H1 (cell line): ENCODE data around the gene SLMAP. TPM values are rescaled to one million over a fixed set of nuclear protein-coding genes. Genes with fewer than 3 reads are reported as not detected.

ENCODE experiments used
- CTCF ChIA-PET: fragments of 300-600 bp; sonication (Branson Sonifier 250); formaldehyde crosslinking; loops from one replicate; lab custom pipeline; 2021; ENCODE audit not compliant: partially characterized antibody; lab: Charles Lee
- POLR2A ChIA-PET: fragments of 300-600 bp; sonication (Branson Sonifier 250); formaldehyde crosslinking; loops from one replicate; lab custom pipeline; 2021; ENCODE audit warnings: inconsistent platforms; ENCODE audit not compliant: partially characterized antibody; lab: Charles Lee
- DNase-seq, 2 experiments: peaks; one replicate each; pipeline versions ENCODE4 v3.0.0 to v3.0.0-alpha.2; 2010 to 2022; ENCODE audit warnings: low spot score in 2 of 2, low read depth in 1 of 2, mixed read lengths in 1 of 2
- FAIRE-seq: peaks from 2 replicates; lab custom pipeline; 2011; peaks lifted over from hg19 to GRCh38; lab: Jason Lieb, UNC
- H2AFZ ChIP-seq: 2 replicates; pipeline ENCODE4 v1.8.1; 2012; ENCODE audit warnings: low read length, inconsistent platforms
- H2AK5ac ChIP-seq: 2 replicates; pipeline ENCODE4 v1.6.1; 2013; ENCODE audit warnings: low read depth, low read length
- H2BK120ac ChIP-seq: replicated peaks from 2 replicates; pipeline ENCODE3; 2013; ENCODE audit warnings: low read depth, low read length, inconsistent platforms
- H2BK12ac ChIP-seq: 2 replicates; pipeline ENCODE4 v1.6.1; 2013; ENCODE audit warnings: low read depth, low read length
- H2BK15ac ChIP-seq: 2 replicates; pipeline ENCODE4 v1.6.1; 2013; ENCODE audit warnings: low read length
- H2BK20ac ChIP-seq: 2 replicates; pipeline ENCODE4 v1.6.1; 2013; ENCODE audit warnings: low read length
- H2BK5ac ChIP-seq: 2 replicates; pipeline ENCODE4 v1.6.1; 2013; ENCODE audit warnings: low read depth, low read length
- H3K14ac ChIP-seq: 2 replicates; pipeline ENCODE4 v1.6.1; 2013; ENCODE audit warnings: inconsistent platforms; ENCODE audit not compliant: insufficient read length
- H3K18ac ChIP-seq: 2 replicates; pipeline ENCODE4 v1.6.1; 2013; ENCODE audit warnings: low read length; ENCODE audit errors: extremely low read depth
- H3K23ac ChIP-seq: 2 replicates; pipeline ENCODE4 v1.6.1; 2013; ENCODE audit warnings: inconsistent platforms; ENCODE audit not compliant: insufficient read length
- H3K23me2 ChIP-seq: 2 replicates; pipeline ENCODE4 v1.6.1; 2013; ENCODE audit warnings: low read depth, low read length
- H3K27ac ChIP-seq: 2 replicates; pipeline ENCODE4 v1.6.1; 2011; ENCODE audit warnings: low read depth, low read length, inconsistent platforms
- H3K27me3 ChIP-seq, 4 experiments: replicated peaks in 1 of 4; 1 replicate in 1 of 4; 2 replicates in 3 of 4; pipeline versions ENCODE4 v1.6.1 to v1.8.1; 2011 to 2013; ENCODE audit warnings: low read length in 3 of 4, mild to moderate bottlenecking in 3 of 4, inconsistent platforms in 2 of 4, mixed read lengths in 2 of 4, moderate library complexity in 1 of 4; ENCODE audit not compliant: control insufficient read depth in 3 of 4, insufficient read depth in 3 of 4; ENCODE audit errors: extremely low read depth in 1 of 4
- H3K36me3 ChIP-seq, 4 experiments: 2 replicates each; pipeline versions ENCODE4 v1.6.1 to v1.8.1; 2011 to 2013; ENCODE audit warnings: mild to moderate bottlenecking in 4 of 4, low read length in 3 of 4, moderate library complexity in 2 of 4, control low read depth in 1 of 4, inconsistent platforms in 1 of 4; ENCODE audit not compliant: insufficient read depth in 4 of 4, control insufficient read depth in 2 of 4
- H3K4ac ChIP-seq: replicated peaks from 2 replicates; pipeline ENCODE3; 2013; ENCODE audit warnings: low read length, low read depth, mixed read lengths, inconsistent platforms; ENCODE audit not compliant: insufficient read length
- H3K4me1 ChIP-seq, 4 experiments: replicated peaks in 1 of 4; 1 replicate in 1 of 4; 2 replicates in 3 of 4; pipeline versions ENCODE4 v1.6.1 to v1.8.1; 2011 to 2013; ENCODE audit warnings: low read length in 3 of 4, inconsistent platforms in 2 of 4, mixed read lengths in 1 of 4; ENCODE audit not compliant: insufficient read depth in 4 of 4, control insufficient read depth in 3 of 4
- H3K4me2 ChIP-seq, 2 experiments: 2 replicates each; pipeline versions ENCODE4 v1.6.1 to v1.8.1; 2011 to 2013; ENCODE audit warnings: low read depth in 2 of 2, low read length in 2 of 2, control low read depth in 1 of 2, inconsistent platforms in 1 of 2, mild to moderate bottlenecking in 1 of 2; ENCODE audit not compliant: insufficient read depth in 1 of 2
- H3K4me3 ChIP-seq, 4 experiments: fragments of 200-600, 300-600 bp in 1 of 4; sonication (generic), shearing (Covaris generic), sonication (Bioruptor Twin) in 1 of 4; 2 replicates each; pipeline versions ENCODE4 v1.5.1 to v1.8.1; 2011 to 2016; ENCODE audit warnings: low read length in 4 of 4, low read depth in 3 of 4, control low read depth in 2 of 4, inconsistent platforms in 2 of 4, mild to moderate bottlenecking in 2 of 4, mixed read lengths in 1 of 4, moderate library complexity in 1 of 4; ENCODE audit not compliant: insufficient read depth in 2 of 4; ENCODE audit errors: extremely low read depth in 1 of 4
- H3K56ac ChIP-seq: replicated peaks from 2 replicates; pipeline ENCODE3; 2013; ENCODE audit warnings: low read depth, mild to moderate bottlenecking, mixed read lengths, low read length, inconsistent platforms; ENCODE audit not compliant: insufficient read length
- H3K79me1 ChIP-seq: 2 replicates; pipeline ENCODE4 v1.6.1; 2013; ENCODE audit warnings: low read depth, low read length, control low read depth
- H3K79me2 ChIP-seq, 2 experiments: 2 replicates each; pipeline versions ENCODE4 v1.6.1 to v1.8.1; 2012 to 2013; ENCODE audit warnings: low read length in 2 of 2, mild to moderate bottlenecking in 2 of 2, inconsistent platforms in 1 of 2; ENCODE audit not compliant: insufficient read depth in 2 of 2, control insufficient read depth in 1 of 2
- H3K9ac ChIP-seq, 4 experiments: replicated peaks in 1 of 4; 1 replicate in 1 of 4; 2 replicates in 3 of 4; pipeline versions ENCODE4 v1.6.1 to v1.8.1; 2011 to 2013; ENCODE audit warnings: low read depth in 3 of 4, low read length in 3 of 4, control low read depth in 2 of 4, mild to moderate bottlenecking in 2 of 4, moderate library complexity in 2 of 4, inconsistent platforms in 1 of 4; ENCODE audit errors: extremely low read depth in 1 of 4
- H3K9me3 ChIP-seq, 2 experiments: 2 replicates each; pipeline versions ENCODE4 v1.6.1 to v1.8.1; 2012 to 2013; ENCODE audit warnings: mild to moderate bottlenecking in 2 of 2, moderate library complexity in 2 of 2, control low read depth in 1 of 2, inconsistent platforms in 1 of 2, low read depth in 1 of 2, low read length in 1 of 2, mixed read lengths in 1 of 2; ENCODE audit not compliant: insufficient read depth in 2 of 2
- H4K20me1 ChIP-seq, 2 experiments: replicated peaks in 1 of 2; 2 replicates each; pipeline versions ENCODE3 to v1.8.1; 2011 to 2013; ENCODE audit warnings: inconsistent platforms in 2 of 2, low read length in 2 of 2, mild to moderate bottlenecking in 1 of 2; ENCODE audit not compliant: insufficient read depth in 2 of 2, control insufficient read depth in 1 of 2
- H4K5ac ChIP-seq: 2 replicates; pipeline ENCODE4 v1.6.1; 2013; ENCODE audit warnings: low read length, low read depth, mixed read lengths, inconsistent platforms; ENCODE audit not compliant: insufficient read length
- H4K8ac ChIP-seq: 2 replicates; pipeline ENCODE4 v1.8.0; 2013; ENCODE audit warnings: mild to moderate bottlenecking, moderate library complexity, low read length, inconsistent platforms; ENCODE audit not compliant: insufficient read depth; ENCODE audit errors: extremely low read depth
- H4K91ac ChIP-seq: replicated peaks from 2 replicates; pipeline ENCODE3; 2013; ENCODE audit warnings: low read length, mixed read lengths, inconsistent platforms; ENCODE audit not compliant: insufficient read length
- ASH2L ChIP-seq: fragments of 200-600, 300-600 bp; sonication (generic); IDR thresholded peaks from one replicate; pipeline ENCODE4 v1.7.1; 2017; ENCODE audit warnings: low read length
- BCL11A ChIP-seq, 2 experiments: IDR thresholded peaks; one replicate each; pipeline ENCODE4 v1.6.1; 2011; ENCODE audit warnings: low read depth in 2 of 2, low read length in 2 of 2, mild to moderate bottlenecking in 2 of 2
- CBX8 ChIP-seq: fragments of 300-800, 300-1000 bp; sonication (generic); IDR thresholded peaks from 2 replicates; pipeline ENCODE4 v1.7.1; 2016; ENCODE audit warnings: low read depth, low read length, borderline replicate concordance
- CHD1 ChIP-seq: IDR thresholded peaks from 2 replicates; pipeline ENCODE4 v1.6.1; 2012; ENCODE audit warnings: low read depth, low read length, improper control_type of control experiment
- E2F6 ChIP-seq: IDR thresholded peaks from 2 replicates; pipeline ENCODE4 v1.6.1; 2012; ENCODE audit warnings: inconsistent platforms
- JUND ChIP-seq: IDR thresholded peaks from 2 replicates; pipeline ENCODE4 v1.6.1; 2011; ENCODE audit warnings: mild to moderate bottlenecking, improper control_type of control experiment, low read length
- POLR2AphosphoS5 ChIP-seq: IDR thresholded peaks from 2 replicates; pipeline ENCODE4 v1.6.1; 2011; ENCODE audit warnings: low read depth, low read length
- POU5F1 ChIP-seq: IDR thresholded peaks from 2 replicates; pipeline ENCODE4 v1.6.1; 2011; ENCODE audit warnings: low read depth, mild to moderate bottlenecking, low read length, moderate library complexity
- RFX5 ChIP-seq: IDR thresholded peaks from 2 replicates; pipeline ENCODE4 v1.6.1; 2011; ENCODE audit warnings: low read depth, low read length, improper control_type of control experiment, borderline replicate concordance
- RNF2 ChIP-seq: fragments of 200-900, 300-1000 bp; sonication (generic); IDR thresholded peaks from 2 replicates; pipeline ENCODE4 v1.7.1; 2016; ENCODE audit warnings: borderline replicate concordance, low read depth, mild to moderate bottlenecking, antibody characterized with exemption, low read length; ENCODE audit not compliant: poor library complexity, severe bottlenecking; ENCODE audit errors: missing control alignments
- RXRA ChIP-seq: IDR thresholded peaks from 2 replicates; pipeline ENCODE4 v1.6.1; 2011; ENCODE audit warnings: low read depth, mild to moderate bottlenecking, low read length, moderate library complexity; ENCODE audit not compliant: insufficient read depth
- YY1 ChIP-seq: IDR thresholded peaks from 2 replicates; pipeline ENCODE4 v1.6.1; 2011; ENCODE audit warnings: low read depth, mild to moderate bottlenecking, low read length
- WGBS, 2 experiments: shearing (Covaris generic) in 1 of 2; methylation state at CpG; one replicate each; pipeline versions ENCODE4 v1.1.6 to v1.1.7; 2013 to 2015; ENCODE audit warnings: low lambda C conversion rate in 2 of 2, mixed read lengths in 2 of 2, inconsistent platforms in 1 of 2, low coverage in 1 of 2, missing lambda C conversion rate in 1 of 2; ENCODE audit not compliant: insufficient replicate concordance in 2 of 2, insufficient coverage in 1 of 2, insufficient read length in 1 of 2; ENCODE audit errors: extremely low coverage in 1 of 2, missing lambda C conversion rate in 1 of 2; 5-methylcytosine and 5-hydroxymethylcytosine counted together
- polyA plus RNA-seq, 7 experiments: library from polyadenylated mRNA; depleted of rRNA in 3 of 7; stranded (reverse) in 5 of 7; unstranded in 2 of 7; fragments of >200 nt in 5 of 7; fragments of 200-250 nt in 2 of 7; gene quantifications; 1 replicate in 5 of 7; 2 replicates in 1 of 7; 4 replicates in 1 of 7; pipeline versions ENCODE4 v1.2.1 to v1.2.3, GENCODE V29; 2011 to 2013; ENCODE audit warnings: missing spikeins in 2 of 7, mixed read lengths in 2 of 7
- total RNA-seq: library from RNA; stranded (reverse); fragmentation: NEBNext Ultra II Directional; extraction: Animal tissue kit (Norgen Biotek cat#: 25700); gene quantifications from 2 replicates; pipeline ENCODE4 v1.2.1, GENCODE V29; 2021

The SLMAP gene
- total and polyA plus RNA-seq, 2 of the 8 experiments (the other 6 are each of a cell fraction or from before 2014, with no cell fraction given) = 13.6 to 70.4 TPM

DNA sequence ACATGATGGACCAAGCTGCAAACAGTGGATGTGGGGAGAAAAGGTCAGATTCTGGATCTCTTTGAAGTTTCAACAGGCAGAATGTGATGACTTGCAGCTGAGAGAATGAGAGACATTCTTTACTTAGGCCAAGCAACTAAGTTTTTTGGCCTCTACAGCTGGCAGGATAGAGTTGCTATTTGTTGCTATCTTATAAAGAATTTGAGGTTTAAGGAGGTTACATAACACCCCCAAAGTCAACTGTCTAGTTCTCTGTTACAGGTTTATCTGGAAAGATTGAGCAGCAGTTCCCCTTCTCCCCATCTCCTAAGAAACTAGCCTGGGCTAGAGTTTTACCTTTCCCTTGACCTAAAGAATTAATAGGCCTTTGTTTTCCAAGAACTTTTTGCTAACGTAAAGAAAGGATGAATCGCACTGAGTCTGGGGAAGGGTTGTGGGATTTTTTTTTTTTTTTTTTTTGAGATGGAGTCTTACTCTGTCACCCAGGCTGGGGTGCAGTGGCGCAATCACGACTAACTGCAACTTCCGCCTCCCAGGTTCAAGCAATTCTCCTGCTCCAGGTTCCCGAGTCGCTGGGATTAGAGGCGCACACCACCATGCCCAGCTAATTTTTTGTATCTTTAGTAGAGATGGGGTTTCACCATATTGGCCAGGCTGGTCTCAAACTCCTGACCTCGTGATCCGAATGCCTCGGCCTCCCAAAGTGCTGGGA, 26.6 kb upstream of the SLMAP start:
- Histone ChIP-seq H3K9ac (no peak overlapping the region), H3K18ac (no peak overlapping the region), H3K56ac (no peak overlapping the region), H2BK12ac (no peak overlapping the region), H2BK120ac (no peak overlapping the region), H3K14ac (no peak overlapping the region), H3K4me1 (no peaks in the 10 kb centered on the region), H4K5ac (no peak overlapping the region), H3K36me3 (no peaks in the 10 kb centered on the region), H3K4me2 (no peak overlapping the region), H3K23me2 (no peaks in the 10 kb centered on the region), H4K91ac (no peak overlapping the region), H2BK15ac (no peak overlapping the region), H3K79me2 (no peaks in the 10 kb centered on the region), H3K27ac (no peak overlapping the region), H3K9me3 (no peaks in the 10 kb centered on the region; a peak in 1 of 4 replicates), H3K23ac (no peak overlapping the region), H4K20me1 (no peaks in the 10 kb centered on the region), H3K79me1 (no peaks in the 10 kb centered on the region), H2BK20ac (no peak overlapping the region), H2AFZ (peak overlapping the region; percentile 40), H3K27me3 (no peaks in the 10 kb centered on the region), H3K4me3 (no peak overlapping the region), H4K8ac (no peak overlapping the region), H2BK5ac (no peak overlapping the region), H2AK5ac (no peak overlapping the region), H3K4ac (no peak overlapping the region)
- DNase-seq (no peak), FAIRE-seq (no peak)
- 92% methylated on average over 11 of the region's 11 CpGs; no CpG with 5 or more reads in 1 of the 2 experiments for WGBS, 2 experiments
- CTCF ChIA-PET = interaction anchor here (1.5 kb wide), 1 partner anchor 13 kb away, joined by 4 read pairs; no protein-coding TSS in a partner anchor
- POLR2A ChIA-PET = no interaction called here
- TF ChIP-seq POU5F1 = no peak
- TF ChIP-seq ASH2L = no peak
- TF ChIP-seq E2F6 = no peak
- no peak for TF ChIP-seq POLR2AphosphoS5
- TF ChIP-seq JUND = no peak
- no peak for TF ChIP-seq RNF2
- TF ChIP-seq CHD1 = no peak
- TF ChIP-seq BCL11A (IDR thresholded peaks at IDR 0.05; ENCODE audit: low read depth in 2 of 2, low read length in 2 of 2) = no peak
- TF ChIP-seq RXRA = no peak
- no peak for TF ChIP-seq YY1
- no peak for TF ChIP-seq RFX5
- TF ChIP-seq CBX8 = no peak
